Activated T-cell treated with anti-CD3 and anti-CD28 coated beads, Interleukin-2, amount 50 U/mL, for 24 hours (primary cell): Measurements from ENCODE around the gene TTC27.
"Not testable (repeated sequence)": the region's sequence is repeated elsewhere in the genome, so short reads cannot be mapped to it uniquely, and the experiment has no call there.

Experiments used
- DNase-seq: peaks from one replicate; pipeline ENCODE4 v3.0.0-alpha.2; 2020
- H3K27ac Mint-ChIP-seq: 2 replicates; pipeline ENCODE4 v1.8.0; 2020; ENCODE audit warnings: mild to moderate bottlenecking, mixed read lengths
- H3K27me3 Mint-ChIP-seq: 2 replicates; pipeline ENCODE4 v1.8.0; 2020; ENCODE audit warnings: mixed read lengths
- H3K36me3 Mint-ChIP-seq: 2 replicates; pipeline ENCODE4 v1.8.0; 2020; ENCODE audit warnings: low read depth, mixed read lengths
- H3K4me1 Mint-ChIP-seq: 2 replicates; pipeline ENCODE4 v1.8.0; 2020; ENCODE audit warnings: low read depth, mixed read lengths
- H3K4me3 Mint-ChIP-seq: 2 replicates; pipeline ENCODE4 v1.8.0; 2020; ENCODE audit warnings: mild to moderate bottlenecking, moderate library complexity, mixed read lengths
- H3K9me3 Mint-ChIP-seq: 2 replicates; pipeline ENCODE4 v1.8.0; 2020; ENCODE audit warnings: mixed read lengths

TTC27 gene

DNA sequence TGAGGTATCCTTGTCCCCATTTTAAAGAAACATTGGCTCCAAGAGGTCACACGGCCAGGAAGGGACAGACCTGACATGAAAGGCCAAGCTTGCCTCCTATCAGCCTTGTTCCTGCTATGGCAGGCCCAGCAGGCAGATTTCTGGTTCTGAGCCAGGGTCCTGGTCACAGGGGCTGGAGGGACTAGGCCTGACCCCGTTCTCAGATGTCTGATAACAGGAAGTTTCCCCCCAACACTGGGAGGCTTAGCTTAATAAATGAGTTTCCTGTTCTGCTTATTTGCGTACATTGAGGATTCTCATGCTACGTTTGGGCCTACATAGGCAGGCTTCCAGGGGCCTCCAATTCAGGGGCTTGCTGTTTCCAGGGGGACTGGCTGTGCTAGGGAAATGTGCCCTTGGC is 211.1 kb downstream of the TTC27 start:
- Mint-ChIP-seq H3K4me1 (peaks cover 3% of the 10 kb centered on the region), H3K27me3 (no peaks in the 10 kb centered on the region), H3K36me3 (no peaks in the 10 kb centered on the region), H3K27ac (no peak overlapping the region), H3K4me3 (no peak overlapping the region), H3K9me3 (no peaks in the 10 kb centered on the region)
- DNase-seq, result no peak

GRCh38 chr2:32841931-32842898 is 214.4 kb downstream of the TTC27 start:
- Mint-ChIP-seq H3K9me3 (no peaks in the 10 kb centered on the region), H3K36me3 (no peaks in the 10 kb centered on the region), H3K4me1 (no peaks in the 10 kb centered on the region), H3K27ac (no peak overlapping the region), H3K27me3 (peaks cover under 1% of the 10 kb centered on the region), H3K4me3 (no peak overlapping the region)
- no peak for DNase-seq

GRCh38 chr2:32843699-32844098 is 215.8 kb downstream of the TTC27 start:
- no peak overlapping the region for H3K27ac Mint-ChIP-seq
- DNase-seq, result no peak
- peaks cover 3% of the 10 kb centered on the region for H3K27me3 Mint-ChIP-seq
- no peaks in the 10 kb centered on the region for H3K36me3 Mint-ChIP-seq
- H3K9me3 Mint-ChIP-seq, result no peaks in the 10 kb centered on the region
- H3K4me1 Mint-ChIP-seq, result no peaks in the 10 kb centered on the region
- no peak overlapping the region for H3K4me3 Mint-ChIP-seq

GRCh38 chr2:32844253-32844652 is 216.4 kb downstream of the TTC27 start:
- Mint-ChIP-seq H3K27ac (no peak overlapping the region), H3K9me3 (no peaks in the 10 kb centered on the region), H3K27me3 (peaks cover 3% of the 10 kb centered on the region), H3K4me3 (no peak overlapping the region), H3K4me1 (no peaks in the 10 kb centered on the region), H3K36me3 (no peaks in the 10 kb centered on the region)
- DNase-seq, result no peak

- H3K4me1 Mint-ChIP-seq, H3K9me3 Mint-ChIP-seq, H3K27ac Mint-ChIP-seq, H3K4me3 Mint-ChIP-seq, H3K27me3 Mint-ChIP-seq, DNase-seq, H3K36me3 Mint-ChIP-seq: not testable (repeated sequence)
Measured at GRCh38 chr2:32846274-32846673, 218.4 kb downstream of the TTC27 start.

DNA sequence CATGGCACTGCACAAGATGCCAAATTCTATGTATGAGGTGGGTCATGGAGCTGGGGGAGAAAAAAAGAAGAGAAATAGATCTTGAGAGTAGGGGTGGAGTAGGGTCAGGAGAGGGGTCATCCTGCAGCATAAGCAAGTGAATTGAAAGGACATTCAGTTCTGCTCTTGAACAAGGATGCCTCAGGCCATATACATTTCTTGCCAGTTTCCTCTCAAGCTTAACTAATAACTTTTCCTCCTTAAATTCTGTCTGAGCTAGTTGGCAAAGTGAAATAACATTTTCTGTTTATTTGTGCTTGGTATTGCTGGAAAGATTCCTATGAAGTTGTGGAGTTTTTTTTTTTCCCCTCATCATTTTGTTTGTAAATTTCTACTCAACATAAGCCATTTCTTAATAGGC is 219.9 kb downstream of the TTC27 start:
- Mint-ChIP-seq H3K9me3 (no peaks in the 10 kb centered on the region), H3K27me3 (peaks cover 3% of the 10 kb centered on the region), H3K36me3 (no peaks in the 10 kb centered on the region), H3K4me3 (no peak overlapping the region), H3K27ac (no peak overlapping the region), H3K4me1 (no peaks in the 10 kb centered on the region)
- no peak for DNase-seq

DNA sequence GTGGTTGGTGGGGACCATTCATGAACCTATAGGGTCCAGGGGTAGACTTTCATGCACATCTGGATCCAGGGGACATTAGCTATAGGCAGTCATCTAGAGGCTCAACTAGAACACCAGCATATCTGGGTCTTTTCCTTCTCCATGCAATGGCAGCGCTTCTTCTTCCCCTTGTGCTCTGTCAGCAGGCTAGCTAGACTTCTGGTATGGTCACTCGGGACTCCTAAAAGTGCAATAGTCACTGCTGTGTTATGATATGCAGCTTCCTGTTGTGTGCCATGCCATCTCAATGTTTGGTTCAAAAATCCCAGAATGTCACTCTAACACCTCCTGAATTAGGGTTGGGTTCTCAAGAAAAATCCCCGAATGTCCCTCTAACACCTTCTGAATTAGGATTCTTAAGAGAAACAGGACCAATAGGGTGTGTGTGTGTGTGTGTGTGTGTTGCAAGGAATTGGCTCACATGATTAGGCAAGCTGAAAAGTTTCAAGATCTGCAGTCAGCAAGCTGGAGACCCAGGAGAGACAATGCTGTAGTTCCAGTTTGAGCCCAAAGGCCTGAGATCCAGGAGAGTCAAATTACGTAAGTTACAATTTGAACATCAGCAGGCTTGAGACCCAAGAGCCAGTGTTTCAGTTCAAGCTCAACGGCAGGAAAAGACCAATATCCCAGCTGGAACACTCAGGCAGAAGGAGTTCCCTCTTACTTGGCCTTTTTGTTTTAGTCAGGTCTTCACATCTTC is 221.8 kb downstream of the TTC27 start:
- Mint-ChIP-seq H3K27ac (no peak overlapping the region), H3K27me3 (peaks cover 10% of the 10 kb centered on the region), H3K4me1 (no peaks in the 10 kb centered on the region), H3K4me3 (no peak overlapping the region), H3K36me3 (no peaks in the 10 kb centered on the region), H3K9me3 (no peaks in the 10 kb centered on the region)
- no peak for DNase-seq

DNA sequence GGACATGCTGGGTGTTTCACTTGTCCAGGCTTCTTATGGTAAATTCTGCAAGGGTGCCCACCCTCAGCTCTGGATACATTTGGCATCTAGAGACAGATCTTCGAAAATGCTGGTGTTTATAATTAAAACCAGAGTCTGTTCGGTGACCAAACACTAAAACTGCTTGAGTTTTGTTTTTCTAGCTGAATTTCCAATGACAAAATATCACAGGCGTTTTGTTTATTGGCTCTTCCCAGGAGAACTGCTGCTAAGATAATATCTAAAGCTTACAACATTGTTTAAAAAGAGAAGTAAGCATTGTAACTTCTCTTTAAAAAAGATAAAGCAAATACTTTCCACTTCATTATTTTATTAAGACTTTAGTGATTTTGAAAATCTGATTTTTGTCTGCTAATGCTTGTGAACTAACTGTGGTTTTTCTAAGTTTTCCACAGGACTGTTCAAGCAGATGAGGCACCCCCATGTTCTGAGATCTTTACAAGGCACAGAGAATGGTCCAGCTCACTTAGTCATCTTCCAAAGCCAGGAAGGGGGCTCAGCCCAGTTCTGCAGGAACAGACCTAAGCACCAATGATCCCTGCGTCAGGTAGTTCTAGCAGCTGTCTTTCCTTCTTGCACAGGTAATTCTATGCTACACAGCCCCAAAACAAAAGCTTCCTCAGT is 224.1 kb downstream of the TTC27 start:
- Mint-ChIP-seq H3K36me3 (no peaks in the 10 kb centered on the region), H3K9me3 (no peaks in the 10 kb centered on the region), H3K4me1 (no peaks in the 10 kb centered on the region), H3K4me3 (no peak overlapping the region), H3K27me3 (peaks cover 17% of the 10 kb centered on the region), H3K27ac (no peak overlapping the region)
- DNase-seq, result no peak

DNA sequence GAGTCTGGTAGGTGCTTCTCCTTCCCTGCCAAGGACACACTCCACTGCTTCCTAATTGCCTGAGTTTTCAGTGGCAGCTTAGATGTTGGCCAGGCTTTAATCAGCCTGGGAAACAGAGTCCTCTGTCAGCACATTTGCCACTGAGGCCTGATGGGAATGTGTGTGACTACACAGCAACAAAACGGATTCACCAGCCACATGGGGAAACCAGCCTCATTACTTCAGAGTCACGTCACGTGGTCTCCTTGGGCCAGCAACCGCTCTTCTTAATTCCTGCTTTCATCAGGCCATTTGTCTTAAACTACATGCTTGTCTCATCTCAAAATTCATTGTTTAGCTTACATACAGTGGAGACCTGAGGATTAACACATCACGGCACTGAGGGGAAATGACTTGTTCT is 225.0 kb downstream of the TTC27 start:
- Mint-ChIP-seq H3K36me3 (no peaks in the 10 kb centered on the region), H3K9me3 (no peaks in the 10 kb centered on the region), H3K27me3 (peaks cover 13% of the 10 kb centered on the region), H3K4me1 (no peaks in the 10 kb centered on the region), H3K4me3 (no peak overlapping the region), H3K27ac (no peak overlapping the region)
- DNase-seq, result no peak

DNA sequence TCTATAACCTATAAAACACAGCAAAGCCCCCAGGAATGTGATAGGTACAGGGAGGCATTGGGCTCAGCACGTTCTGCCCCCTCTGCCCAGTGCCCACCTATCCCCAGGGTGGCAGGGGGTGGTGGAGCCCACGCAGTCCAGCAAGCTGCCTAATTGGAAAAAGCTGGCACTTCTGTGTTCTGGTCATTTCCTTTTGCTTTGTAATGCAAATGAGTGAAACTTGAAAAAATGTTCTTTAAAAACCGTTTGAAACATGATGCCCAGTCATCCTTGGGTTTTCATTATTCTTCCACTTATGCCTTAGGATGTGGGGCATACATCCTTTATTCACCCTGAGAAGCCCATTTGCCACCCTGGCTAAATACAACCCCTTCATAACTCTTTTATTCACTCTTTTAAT is 229.0 kb downstream of the TTC27 start:
- Mint-ChIP-seq H3K9me3 (no peaks in the 10 kb centered on the region), H3K27ac (no peak overlapping the region), H3K36me3 (no peaks in the 10 kb centered on the region), H3K27me3 (peaks cover 13% of the 10 kb centered on the region), H3K4me1 (no peaks in the 10 kb centered on the region), H3K4me3 (no peak overlapping the region)
- DNase-seq, result no peak

DNA sequence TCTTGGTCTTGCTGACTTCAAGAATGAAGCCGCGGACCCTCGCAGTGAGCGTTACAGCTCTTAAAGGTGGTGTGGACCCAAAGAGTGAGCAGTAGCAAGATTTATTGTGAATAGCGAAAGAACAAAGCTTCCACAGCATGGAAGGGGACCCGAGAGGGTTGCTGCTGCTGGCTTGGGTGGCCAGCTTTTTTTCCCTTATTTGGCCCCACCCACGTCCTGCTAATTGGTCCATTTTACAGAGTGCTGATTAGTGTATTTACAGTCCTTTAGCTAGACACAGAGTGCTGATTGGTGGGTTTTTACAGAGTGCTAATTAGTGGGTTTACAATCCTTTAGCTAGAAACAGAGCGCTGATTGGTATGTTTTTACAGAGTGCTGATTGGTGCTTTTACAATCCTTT is 230.9 kb downstream of the TTC27 start:
- peaks cover 8% of the 10 kb centered on the region for H3K4me1 Mint-ChIP-seq
- no peak for DNase-seq
- no peak overlapping the region for H3K27ac Mint-ChIP-seq
- H3K9me3 Mint-ChIP-seq, result no peaks in the 10 kb centered on the region
- peaks cover 13% of the 10 kb centered on the region for H3K27me3 Mint-ChIP-seq
- H3K4me3 Mint-ChIP-seq, result no peak overlapping the region
- no peaks in the 10 kb centered on the region for H3K36me3 Mint-ChIP-seq

DNA sequence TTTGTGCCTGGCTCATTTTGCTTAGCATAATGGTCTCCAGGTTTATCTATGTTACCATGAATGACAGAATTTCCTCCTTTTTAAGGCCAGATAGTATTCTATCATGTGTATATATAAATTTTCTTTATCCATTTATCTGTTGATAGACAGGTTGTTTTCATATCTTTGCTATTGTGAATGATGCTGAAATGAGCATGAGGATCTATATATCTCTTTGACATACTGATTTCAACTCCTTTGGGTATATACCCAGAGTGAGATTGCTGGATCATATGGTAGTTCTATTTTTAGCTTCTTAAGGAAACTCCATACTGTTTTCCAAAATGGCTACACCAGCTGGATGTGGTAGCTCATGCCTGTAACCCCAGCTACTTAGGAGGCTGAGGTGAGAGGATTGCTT is 232.5 kb downstream of the TTC27 start:
- no peaks in the 10 kb centered on the region for H3K36me3 Mint-ChIP-seq
- DNase-seq, result no peak
- no peaks in the 10 kb centered on the region for H3K9me3 Mint-ChIP-seq
- peaks cover 10% of the 10 kb centered on the region for H3K4me1 Mint-ChIP-seq
- H3K4me3 Mint-ChIP-seq, result no peak overlapping the region
- no peak overlapping the region for H3K27ac Mint-ChIP-seq
- H3K27me3 Mint-ChIP-seq, result peaks cover 11% of the 10 kb centered on the region

GRCh38 chr2:32862269-32863055 is 234.6 kb downstream of the TTC27 start:
- H3K9me3 Mint-ChIP-seq, result no peaks in the 10 kb centered on the region
- H3K27ac Mint-ChIP-seq, result no peak overlapping the region
- no peak for DNase-seq
- H3K4me1 Mint-ChIP-seq, result peaks cover 13% of the 10 kb centered on the region
- peaks cover 8% of the 10 kb centered on the region for H3K27me3 Mint-ChIP-seq
- H3K4me3 Mint-ChIP-seq, result no peak overlapping the region
- H3K36me3 Mint-ChIP-seq, result no peaks in the 10 kb centered on the region

DNA sequence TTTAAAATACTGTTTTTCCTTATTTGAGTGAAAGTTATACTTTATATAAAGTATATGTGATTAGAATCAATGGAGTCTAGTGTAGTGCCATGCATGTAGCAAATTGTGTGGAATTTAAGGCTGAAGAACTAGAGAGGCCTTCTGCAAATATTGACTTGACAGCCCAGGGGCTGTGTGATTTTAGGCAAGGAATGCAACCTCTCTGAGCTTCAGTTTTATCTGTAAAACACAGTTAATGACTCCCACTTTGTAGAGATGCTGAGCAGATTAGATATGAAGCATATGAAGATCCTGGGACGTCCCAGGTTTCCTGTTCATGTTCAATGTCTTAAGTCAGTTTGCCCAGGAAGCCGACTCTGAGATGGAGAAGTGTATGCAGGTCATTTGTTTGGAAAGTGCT is 235.5 kb downstream of the TTC27 start:
- no peak overlapping the region for H3K4me3 Mint-ChIP-seq
- H3K27me3 Mint-ChIP-seq, result peaks cover 8% of the 10 kb centered on the region
- no peak for DNase-seq
- no peak overlapping the region for H3K27ac Mint-ChIP-seq
- H3K4me1 Mint-ChIP-seq, result peaks cover 13% of the 10 kb centered on the region
- no peaks in the 10 kb centered on the region for H3K36me3 Mint-ChIP-seq
- no peaks in the 10 kb centered on the region for H3K9me3 Mint-ChIP-seq
